BLaER1 treated with 17β-estradiol and CSF1 and Interleukin-3, amounts not matched to agents 10 nM and 100 nM (cell line): ENCODE data around the gene NT5M.

Source experiments
- H3K27ac ChIP-seq, 11 experiments: shearing (Covaris generic); formaldehyde crosslinking; 2 replicates each; pipeline ENCODE4 v1.8.1; 2022
- H3K27me3 ChIP-seq, 11 experiments: shearing (Covaris generic); formaldehyde crosslinking; 2 replicates each; pipeline ENCODE4 v1.8.1; 2022
- H3K36me3 ChIP-seq, 11 experiments: shearing (Covaris generic); formaldehyde crosslinking; 2 replicates each; pipeline ENCODE4 v1.8.1; 2022
- H3K4me1 ChIP-seq, 10 experiments: shearing (Covaris generic); formaldehyde crosslinking; 2 replicates each; pipeline ENCODE4 v1.8.1; 2022
- H3K4me2 ChIP-seq, 11 experiments: shearing (Covaris generic); formaldehyde crosslinking; 2 replicates each; pipeline ENCODE4 v1.8.1; 2022
- H3K4me3 ChIP-seq, 10 experiments: shearing (Covaris generic); formaldehyde crosslinking; 2 replicates each; pipeline ENCODE4 v1.8.1; 2022
- H3K9ac ChIP-seq, 11 experiments: shearing (Covaris generic); formaldehyde crosslinking; 2 replicates each; pipeline ENCODE4 v1.8.1; 2022
- H3K9me3 ChIP-seq, 11 experiments: shearing (Covaris generic); formaldehyde crosslinking; replicated peaks in 1 of 11; 2 replicates each; pipeline ENCODE4 v1.8.1; 2022
- H4K20me1 ChIP-seq, 11 experiments: shearing (Covaris generic); formaldehyde crosslinking; 2 replicates each; pipeline ENCODE4 v1.8.1; 2022
- Cebpa-rat ChIP-seq, 11 experiments: shearing (Covaris generic); IDR thresholded peaks; 2 replicates each; pipeline ENCODE4 v1.8.1; 2022

NT5M gene

DNA sequence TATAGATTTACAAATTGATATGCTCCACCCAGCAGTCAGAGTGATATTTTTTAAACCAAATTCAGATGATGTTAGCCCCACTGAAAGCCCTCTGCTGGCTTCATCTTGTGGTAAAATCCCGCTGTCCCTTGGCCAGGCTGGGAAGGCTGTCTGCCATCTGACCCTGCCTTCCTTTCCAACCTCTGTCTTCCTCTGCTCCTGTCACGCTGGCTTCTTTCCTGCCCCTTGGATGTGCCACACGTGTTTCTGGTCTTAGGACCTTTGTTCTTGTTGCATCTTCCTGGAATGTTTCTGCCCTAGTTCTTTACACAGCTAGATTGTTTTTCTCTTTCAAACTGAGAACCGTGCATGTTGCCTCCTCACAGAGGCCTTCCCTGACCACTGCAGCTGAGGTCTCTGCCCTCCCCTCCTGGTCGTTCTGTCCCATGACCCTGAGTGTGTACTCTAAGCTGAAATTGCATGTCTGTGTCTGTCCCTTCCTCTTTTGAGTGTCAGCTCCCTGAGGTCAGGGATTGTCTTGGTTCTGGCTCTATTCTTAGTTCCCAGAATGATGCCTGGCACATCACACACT, 11.4 kb downstream of the NT5M start:
- no peak for TF ChIP-seq Cebpa-rat (IDR thresholded peaks at IDR 0.05)

GRCh38 chr17:17315142-17315821, 12.1 kb downstream of the NT5M start:
- Histone ChIP-seq H4K20me1 (no peaks in the 10 kb centered on the region), H3K27me3 (no peaks in the 10 kb centered on the region), H3K36me3 (no peaks in the 10 kb centered on the region), H3K4me1 (peaks cover 0 to 8% (median 0%) of the 10 kb centered on the region in 10 experiments; a peak in 4 of 20 replicates), H3K9ac (no peak overlapping the region), H3K9me3 (peaks cover 0 to 4% (median 0%) of the 10 kb centered on the region in 11 experiments; a peak in 5 of 22 replicates), H3K4me2 (no peak overlapping the region), H3K27ac (no peak overlapping the region), H3K4me3 (no peak overlapping the region)
- TF ChIP-seq Cebpa-rat (IDR thresholded peaks at IDR 0.05), result no peak

More for the DNA sequence above, 11.4 kb downstream of the NT5M start:
- Histone ChIP-seq H3K36me3 (no peaks in the 10 kb centered on the region), H3K27ac (no peak overlapping the region), H3K9ac (no peak overlapping the region), H3K4me2 (no peak overlapping the region), H3K4me3 (no peak overlapping the region), H3K9me3 (peaks cover 0 to 4% (median 0%) of the 10 kb centered on the region in 11 experiments; a peak in 5 of 22 replicates), H4K20me1 (no peaks in the 10 kb centered on the region), H3K27me3 (no peaks in the 10 kb centered on the region), H3K4me1 (peaks cover 0 to 8% (median 0%) of the 10 kb centered on the region in 10 experiments; a peak in 4 of 20 replicates)

- H3K9ac ChIP-seq, result no peak overlapping the region
- no peaks in the 10 kb centered on the region for H3K27me3 ChIP-seq
- no peaks in the 10 kb centered on the region for H3K36me3 ChIP-seq
- H3K27ac ChIP-seq, result no peak overlapping the region
- no peak for TF ChIP-seq Cebpa-rat (IDR thresholded peaks at IDR 0.05)
- no peak overlapping the region for H3K4me3 ChIP-seq
- no peaks in the 10 kb centered on the region for H3K9me3 ChIP-seq
- no peaks in the 10 kb centered on the region for H4K20me1 ChIP-seq
- peaks cover 0 to 9% (median 6%) of the 10 kb centered on the region in 10 experiments; a peak in 14 of 20 replicates for H3K4me1 ChIP-seq
- no peak overlapping the region for H3K4me2 ChIP-seq
Observed at GRCh38 chr17:17320188-17320910, 17.2 kb downstream of the NT5M start.

DNA sequence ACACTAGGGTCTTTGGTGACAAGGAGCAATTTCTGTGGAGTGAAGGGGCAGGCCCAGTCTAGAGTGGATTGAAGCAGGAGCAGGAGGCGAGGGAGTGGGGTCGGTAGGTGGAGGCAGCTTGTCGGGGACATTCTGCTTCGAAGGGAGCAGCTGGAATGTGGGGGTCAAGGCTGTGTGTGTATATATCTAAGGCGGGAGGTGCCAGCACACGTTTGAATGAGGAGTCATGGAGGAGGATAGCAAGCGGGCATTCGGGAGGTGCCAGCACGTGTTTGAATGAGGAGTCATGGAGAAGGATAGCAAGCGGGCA, 17.7 kb downstream of the NT5M start:
- Histone ChIP-seq H3K27ac (no peak overlapping the region), H3K9me3 (no peaks in the 10 kb centered on the region), H3K4me1 (peaks cover 0 to 14% (median 10%) of the 10 kb centered on the region in 10 experiments; a peak in 14 of 20 replicates), H4K20me1 (no peaks in the 10 kb centered on the region), H3K4me2 (no peak overlapping the region), H3K27me3 (no peaks in the 10 kb centered on the region), H3K9ac (no peak overlapping the region), H3K4me3 (no peak overlapping the region), H3K36me3 (no peaks in the 10 kb centered on the region)
- no peak for TF ChIP-seq Cebpa-rat (IDR thresholded peaks at IDR 0.05)

- H4K20me1 ChIP-seq, result no peaks in the 10 kb centered on the region
- no peak for TF ChIP-seq Cebpa-rat (IDR thresholded peaks at IDR 0.05)
- no peak overlapping the region for H3K27ac ChIP-seq
- no peaks in the 10 kb centered on the region for H3K27me3 ChIP-seq
- no peaks in the 10 kb centered on the region for H3K36me3 ChIP-seq
- H3K4me3 ChIP-seq, result no peak overlapping the region
- H3K4me2 ChIP-seq, result no peak overlapping the region
- peaks cover 0 to 14% (median 10%) of the 10 kb centered on the region in 10 experiments; a peak in 14 of 20 replicates for H3K4me1 ChIP-seq
- no peak overlapping the region for H3K9ac ChIP-seq
- no peaks in the 10 kb centered on the region for H3K9me3 ChIP-seq
Observed at GRCh38 chr17:17321356-17322025, 18.3 kb downstream of the NT5M start.

- Histone ChIP-seq H3K9ac (no peak overlapping the region), H4K20me1 (no peaks in the 10 kb centered on the region), H3K4me3 (no peak overlapping the region), H3K9me3 (no peaks in the 10 kb centered on the region), H3K27ac (no peak overlapping the region), H3K27me3 (no peaks in the 10 kb centered on the region), H3K4me2 (no peak overlapping the region), H3K4me1 (peaks cover 0 to 14% (median 10%) of the 10 kb centered on the region in 10 experiments; a peak in 14 of 20 replicates), H3K36me3 (no peaks in the 10 kb centered on the region)
- no peak for TF ChIP-seq Cebpa-rat (IDR thresholded peaks at IDR 0.05)
Observed at GRCh38 chr17:17322516-17323510, 19.6 kb downstream of the NT5M start.

DNA sequence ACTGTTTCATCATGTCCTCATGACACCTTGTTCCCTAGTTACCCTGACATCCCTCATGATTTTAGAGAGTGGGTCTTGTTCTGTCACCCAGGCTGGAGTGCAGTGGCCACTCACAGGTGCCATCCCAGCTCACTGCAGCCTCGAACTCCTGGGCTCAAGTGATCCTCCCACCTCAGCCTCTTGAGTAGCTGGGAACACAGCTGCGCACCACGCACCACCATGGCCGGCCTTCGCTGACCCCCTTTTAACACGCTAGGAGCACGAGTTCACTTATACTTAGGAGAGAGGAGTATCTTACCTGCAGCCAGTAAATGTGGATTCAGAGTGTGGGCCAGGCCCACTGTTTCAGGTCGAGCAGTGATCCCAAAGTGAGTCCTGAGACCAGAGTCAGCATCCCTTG, 21.4 kb downstream of the NT5M start:
- no peak overlapping the region for H3K27ac ChIP-seq
- no peaks in the 10 kb centered on the region for H3K36me3 ChIP-seq
- no peaks in the 10 kb centered on the region for H3K9me3 ChIP-seq
- no peaks in the 10 kb centered on the region for H3K27me3 ChIP-seq
- no peaks in the 10 kb centered on the region for H4K20me1 ChIP-seq
- no peak overlapping the region for H3K4me3 ChIP-seq
- no peak overlapping the region for H3K9ac ChIP-seq
- peak overlapping the region in 5 of 11 experiments; percentile 36 to 68 (median 54); a peak in 5 of 22 replicates for H3K4me2 ChIP-seq
- no peak for TF ChIP-seq Cebpa-rat (IDR thresholded peaks at IDR 0.05)
- peaks cover 0 to 14% (median 10%) of the 10 kb centered on the region in 10 experiments; a peak in 14 of 20 replicates for H3K4me1 ChIP-seq

GRCh38 chr17:17325228-17325627, 22.1 kb downstream of the NT5M start:
- Histone ChIP-seq H3K9ac (peak overlapping the region in 2 of 11 experiments; percentile 11 to 27; a peak in 1 of 22 replicates), H3K4me2 (peak overlapping the region in 8 of 11 experiments; percentile 6 to 68 (median 46); a peak in 14 of 22 replicates), H4K20me1 (no peaks in the 10 kb centered on the region), H3K4me1 (peaks cover 0 to 14% (median 10%) of the 10 kb centered on the region in 10 experiments; a peak in 14 of 20 replicates), H3K4me3 (no peak overlapping the region), H3K27me3 (no peaks in the 10 kb centered on the region), H3K9me3 (no peaks in the 10 kb centered on the region), H3K36me3 (no peaks in the 10 kb centered on the region), H3K27ac (no peak overlapping the region; a peak in 2 of 22 replicates)
- TF ChIP-seq Cebpa-rat (IDR thresholded peaks at IDR 0.05), result no peak
